ENCODE data around the gene SHB. TPM values are rescaled to one million over a fixed set of nuclear protein-coding genes. Genes with fewer than 3 reads are reported as not detected.
A peak's percentile ranks its signal among the peaks of the same experiment; 100 is the strongest.

The SHB gene
- total RNA-seq, 2 donors from 2014 or later, result 25.2 to 29.3 TPM

- WGBS, 2 donors, result 75 to 92% methylated on average over 6 to 14 of the region's 14 CpGs
- H3K9me3 ChIP-seq, result no peaks in the 10 kb centered on the region
- peak overlapping the region in 3 of 4 donors; percentile 46 to 71 (median 60) for H3K27ac ChIP-seq
- TF ChIP-seq POLR2A (IDR thresholded peaks at IDR 0.05) (no peak), CTCF (IDR thresholded peaks at IDR 0.05) (no peak)
- DNase-seq (no peak), ATAC-seq (no peak)
- H3K27me3 ChIP-seq, result no peaks in the 10 kb centered on the region
- no peak overlapping the region for H3K4me3 ChIP-seq
- intact Hi-C loops (cut with DNase I), result loop anchor here (10.0 kb wide), 1 partner anchor 171 kb away; no protein-coding TSS in a partner anchor
- peaks cover 29% of the 10 kb centered on the region for H3K4me1 ChIP-seq
- peaks cover 0 to 2% of the 10 kb centered on the region in 2 donors for H3K36me3 ChIP-seq (replicated peaks in 1 of 2; ENCODE audit: insufficient read depth in 1 of 2, low read depth in 2 of 2)
Observed at GRCh38 chr9:37915911-37916470, 153.0 kb downstream of the SHB start.

GRCh38 chr9:37914701-37915358 lies 154.2 kb downstream of the SHB start:
- DNase-seq, result no peak
- TF ChIP-seq POLR2A (IDR thresholded peaks at IDR 0.05) (no peak), CTCF (IDR thresholded peaks at IDR 0.05) (no peak)
- Histone ChIP-seq H3K4me3 (no peak overlapping the region), H3K36me3 (replicated peaks in 1 of 2; ENCODE audit: insufficient read depth in 1 of 2, low read depth in 2 of 2) (peaks cover 0 to 2% of the 10 kb centered on the region in 2 donors), H3K27ac (peak overlapping the region in 3 of 4 donors; percentile 27 to 71 (median 29)), H3K27me3 (no peaks in the 10 kb centered on the region), H3K9me3 (no peaks in the 10 kb centered on the region), H3K4me1 (peaks cover 29% of the 10 kb centered on the region)
- WGBS, 2 donors, result 72 to 77% methylated on average over 8 to 11 of the region's 11 CpGs
- intact Hi-C loops (cut with DNase I), result loop anchor here (5.0 to 10.0 kb wide), 3 partner anchors 32 to 452 kb away; no protein-coding TSS in a partner anchor
- no peak for ATAC-seq

GRCh38 chr9:37914154-37914551 lies 154.9 kb downstream of the SHB start:
- H3K36me3 ChIP-seq (replicated peaks in 1 of 2; ENCODE audit: insufficient read depth in 1 of 2, low read depth in 2 of 2), result no peaks in the 10 kb centered on the region
- WGBS, 2 donors, result 35 to 44% methylated on average over 8 of the region's 8 CpGs
- peaks cover 32% of the 10 kb centered on the region for H3K4me1 ChIP-seq
- intact Hi-C loops (cut with DNase I), result loop anchor here (5.0 to 10.0 kb wide), 3 partner anchors 33 to 453 kb away; no protein-coding TSS in a partner anchor
- H3K9me3 ChIP-seq, result no peaks in the 10 kb centered on the region
- H3K27me3 ChIP-seq, result no peaks in the 10 kb centered on the region
- no peak overlapping the region for H3K4me3 ChIP-seq
- DNase-seq (no peak), ATAC-seq (peak; percentile 26)
- TF ChIP-seq POLR2A (IDR thresholded peaks at IDR 0.05), result no peak
- TF ChIP-seq CTCF (IDR thresholded peaks at IDR 0.05), result no peak
- peak overlapping the region in 3 of 4 donors; percentile 26 to 71 (median 27) for H3K27ac ChIP-seq

- ATAC-seq (peak; percentile 74), DNase-seq (peak; percentile 76 to 86 (median 82))
- 54 to 56% methylated on average over 9 to 11 of the region's 11 CpGs for WGBS, 2 donors
- TF ChIP-seq POLR2A (IDR thresholded peaks at IDR 0.05), result peak in 1 of 3 donors; percentile 0
- peak; percentile 86 to 99 (median 97) for TF ChIP-seq CTCF (IDR thresholded peaks at IDR 0.05)
- Histone ChIP-seq H3K9me3 (no peaks in the 10 kb centered on the region), H3K27ac (peak overlapping the region in 2 of 4 donors; percentile 26 to 71), H3K27me3 (no peaks in the 10 kb centered on the region), H3K4me1 (peaks cover 37% of the 10 kb centered on the region), H3K4me3 (no peak overlapping the region), H3K36me3 (replicated peaks in 1 of 2; ENCODE audit: insufficient read depth in 1 of 2, low read depth in 2 of 2) (no peaks in the 10 kb centered on the region)
- intact Hi-C loops (cut with DNase I), result loop anchor here (5.0 to 10.0 kb wide), 3 partner anchors 34 to 454 kb away; no protein-coding TSS in a partner anchor
Observed at GRCh38 chr9:37913480-37914153, 155.4 kb downstream of the SHB start.

Data from body of pancreas (tissue), 4 donors.